MG63 (cell line): ENCODE data around the gene GPR162. TPM values are rescaled to one million over a fixed set of nuclear protein-coding genes. Genes with fewer than 3 reads are reported as not detected.
"Not testable (repeated sequence)": the region's sequence is repeated elsewhere in the genome, so short reads cannot be mapped to it uniquely, and the experiment has no call there.

Source experiments
- DNase-seq: peaks from one replicate; pipeline ENCODE4 v3.0.0-alpha.2; 2020
- H3K27me3 ChIP-seq: fragments of 250-450 bp; sonication (Bioruptor Pico); 2 replicates; pipeline ENCODE4 v1.5.1; 2020; ENCODE audit warnings: mild to moderate bottlenecking, moderate library complexity
- H3K36me3 ChIP-seq: fragments of 250-450 bp; sonication (Bioruptor Pico); 2 replicates; pipeline ENCODE4 v1.5.1; 2020; ENCODE audit warnings: mild to moderate bottlenecking, moderate library complexity
- H3K4me3 ChIP-seq: fragments of 250-450 bp; sonication (Bioruptor Pico); 2 replicates; pipeline ENCODE4 v1.5.1; 2020; ENCODE audit warnings: mild to moderate bottlenecking, moderate library complexity
- H3K9me3 ChIP-seq: fragments of 250-450 bp; sonication (Bioruptor Pico); 2 replicates; pipeline ENCODE4 v1.5.1; 2020; ENCODE audit warnings: mild to moderate bottlenecking, moderate library complexity
- total RNA-seq: library from RNA; depleted of rRNA; stranded (reverse); fragments of >200 nt; shearing (Covaris generic); gene quantifications from 2 replicates; pipeline ENCODE4 v1.2.3, GENCODE V29; 2014; ENCODE audit warnings: low replicate concordance

Gene GPR162
- total RNA-seq, 1 experiment from 2014 or later = not detected

GRCh38 chr12:6855322-6855721 lies 33.7 kb downstream of the GPR162 start:
- no peak for DNase-seq
- Histone ChIP-seq H3K4me3 (no peak overlapping the region), H3K9me3 (no peaks in the 10 kb centered on the region), H3K27me3 (no peaks in the 10 kb centered on the region), H3K36me3 (peaks cover 65% of the 10 kb centered on the region)

GRCh38 chr12:6858799-6859198 lies 37.2 kb downstream of the GPR162 start:
- no peak for DNase-seq
- Histone ChIP-seq H3K27me3 (no peaks in the 10 kb centered on the region), H3K9me3 (no peaks in the 10 kb centered on the region), H3K4me3 (no peak overlapping the region), H3K36me3 (peaks cover 83% of the 10 kb centered on the region)

GRCh38 chr12:6860116-6860515 lies 38.5 kb downstream of the GPR162 start:
- no peaks in the 10 kb centered on the region for H3K27me3 ChIP-seq
- H3K36me3 ChIP-seq = peaks cover 82% of the 10 kb centered on the region
- no peak for DNase-seq
- H3K4me3 ChIP-seq = no peak overlapping the region
- no peaks in the 10 kb centered on the region for H3K9me3 ChIP-seq

DNA sequence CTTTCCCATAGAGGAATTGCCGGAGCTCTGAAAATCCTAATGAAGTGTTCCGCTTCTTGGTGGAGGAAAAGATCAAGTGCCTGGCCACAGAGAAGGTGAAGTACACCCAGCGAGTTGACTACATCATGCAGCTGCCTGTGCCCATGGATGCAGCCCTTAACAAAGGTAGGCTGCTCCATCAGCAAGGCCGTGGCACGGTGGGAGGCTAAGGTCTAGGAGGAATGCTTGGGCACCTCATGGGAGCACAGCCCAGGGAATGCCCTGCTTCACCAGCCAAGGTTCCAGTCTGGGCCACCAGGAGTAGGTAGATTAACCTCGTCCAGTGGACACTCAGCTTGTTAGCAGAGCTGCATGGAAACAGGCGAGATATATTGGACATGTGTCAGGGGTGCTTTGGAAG lies 39.3 kb downstream of the GPR162 start:
- no peak for DNase-seq
- H3K4me3 ChIP-seq = no peak overlapping the region
- H3K36me3 ChIP-seq = peaks cover 82% of the 10 kb centered on the region
- no peaks in the 10 kb centered on the region for H3K9me3 ChIP-seq
- H3K27me3 ChIP-seq = no peaks in the 10 kb centered on the region

GRCh38 chr12:6861391-6861790 lies 39.8 kb downstream of the GPR162 start:
- Histone ChIP-seq H3K9me3 (no peaks in the 10 kb centered on the region), H3K36me3 (peaks cover 83% of the 10 kb centered on the region), H3K27me3 (no peaks in the 10 kb centered on the region), H3K4me3 (no peak overlapping the region)
- DNase-seq = no peak

DNA sequence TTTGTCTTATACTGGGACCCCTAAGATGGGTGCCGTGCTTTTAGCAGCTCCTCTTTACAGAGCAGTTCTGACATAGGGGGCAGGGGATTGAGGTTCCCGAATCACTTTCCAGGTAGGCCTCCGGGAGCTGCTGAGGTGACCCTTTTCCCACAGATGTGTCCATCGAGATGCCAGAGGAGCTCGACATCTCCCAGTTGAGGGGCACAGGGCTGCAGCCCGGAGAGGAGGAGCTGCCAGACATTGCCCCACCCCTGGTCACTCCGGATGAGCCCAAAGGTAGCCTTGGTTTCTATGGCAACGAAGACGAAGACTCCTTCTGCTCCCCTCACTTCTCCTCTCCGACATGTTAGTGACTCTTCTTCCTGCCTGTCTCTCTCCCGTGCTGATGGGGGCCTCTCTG lies 41.4 kb downstream of the GPR162 start:
- Histone ChIP-seq H3K9me3 (no peaks in the 10 kb centered on the region), H3K4me3 (no peak overlapping the region), H3K27me3 (no peaks in the 10 kb centered on the region), H3K36me3 (peaks cover 71% of the 10 kb centered on the region)
- no peak for DNase-seq

GRCh38 chr12:6863586-6864321 lies 42.1 kb downstream of the GPR162 start:
- DNase-seq = no peak
- Histone ChIP-seq H3K36me3 (peaks cover 73% of the 10 kb centered on the region), H3K9me3 (no peaks in the 10 kb centered on the region), H3K27me3 (no peaks in the 10 kb centered on the region), H3K4me3 (no peak overlapping the region)

DNA sequence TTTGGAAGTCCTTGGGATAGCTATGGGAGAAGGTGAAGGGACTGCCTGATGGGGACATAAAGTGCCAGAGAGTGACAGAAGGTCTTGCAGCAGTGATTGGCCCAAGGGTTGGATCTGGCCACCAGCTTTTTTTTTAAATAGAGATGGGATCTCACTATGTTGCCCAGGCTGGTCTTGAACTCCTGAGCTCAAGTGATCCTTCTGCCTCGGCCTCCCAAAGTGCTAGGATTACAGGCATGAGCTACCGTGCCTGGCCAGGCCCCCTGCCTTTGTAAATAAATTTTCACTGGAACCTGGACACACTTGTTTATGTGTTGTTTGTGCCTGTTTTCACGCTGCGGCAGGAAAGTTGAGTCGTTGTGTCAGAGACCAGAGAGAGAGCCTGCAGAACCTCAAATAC lies 43.7 kb downstream of the GPR162 start:
- DNase-seq, H3K27me3 ChIP-seq: not testable (repeated sequence)
- peaks cover 75% of the 10 kb centered on the region for H3K36me3 ChIP-seq

DNA sequence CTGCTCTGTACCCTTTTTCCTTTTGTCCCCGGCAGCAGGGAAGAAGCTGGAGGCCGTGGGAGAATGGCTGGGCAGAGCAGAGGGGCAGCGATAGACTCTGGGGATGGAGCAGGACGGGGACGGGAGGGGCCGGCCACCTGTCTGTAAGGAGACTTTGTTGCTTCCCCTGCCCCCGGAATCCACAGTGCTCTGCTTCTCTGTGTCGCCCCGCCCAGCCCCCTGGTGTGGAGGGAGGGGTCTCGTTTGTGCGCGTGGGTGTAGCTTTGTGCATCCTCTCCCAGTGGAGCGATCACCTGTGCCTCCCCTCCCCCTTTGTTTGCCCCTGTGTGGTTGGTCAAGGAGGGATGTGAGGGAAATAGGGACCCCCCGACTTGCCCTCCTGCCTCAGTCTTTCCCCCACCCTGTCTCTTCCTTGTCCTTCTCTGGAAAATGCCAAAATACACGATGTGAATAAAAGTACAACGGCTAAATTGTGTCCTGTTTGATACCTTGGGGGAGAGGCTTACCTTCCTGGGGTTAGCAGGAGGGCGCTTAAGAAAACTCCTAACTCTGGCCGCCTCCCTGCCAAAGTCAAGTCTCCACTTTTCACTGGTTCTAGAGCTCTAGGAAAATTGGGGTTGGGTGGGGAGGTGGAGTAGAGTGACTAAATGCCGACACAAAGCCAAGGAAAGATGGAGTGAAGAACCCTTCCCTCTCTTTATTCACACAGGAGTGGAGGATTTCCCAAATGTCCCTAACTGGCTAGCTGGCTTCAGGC lies 44.7 kb downstream of the GPR162 start:
- Histone ChIP-seq H3K9me3 (no peaks in the 10 kb centered on the region), H3K36me3 (peaks cover 74% of the 10 kb centered on the region), H3K27me3 (no peaks in the 10 kb centered on the region), H3K4me3 (peak overlapping the region; percentile 94)
- DNase-seq = no peak

More for the DNA sequence above, 43.7 kb downstream of the GPR162 start:
- H3K9me3 ChIP-seq, H3K4me3 ChIP-seq: not testable (repeated sequence)

DNA sequence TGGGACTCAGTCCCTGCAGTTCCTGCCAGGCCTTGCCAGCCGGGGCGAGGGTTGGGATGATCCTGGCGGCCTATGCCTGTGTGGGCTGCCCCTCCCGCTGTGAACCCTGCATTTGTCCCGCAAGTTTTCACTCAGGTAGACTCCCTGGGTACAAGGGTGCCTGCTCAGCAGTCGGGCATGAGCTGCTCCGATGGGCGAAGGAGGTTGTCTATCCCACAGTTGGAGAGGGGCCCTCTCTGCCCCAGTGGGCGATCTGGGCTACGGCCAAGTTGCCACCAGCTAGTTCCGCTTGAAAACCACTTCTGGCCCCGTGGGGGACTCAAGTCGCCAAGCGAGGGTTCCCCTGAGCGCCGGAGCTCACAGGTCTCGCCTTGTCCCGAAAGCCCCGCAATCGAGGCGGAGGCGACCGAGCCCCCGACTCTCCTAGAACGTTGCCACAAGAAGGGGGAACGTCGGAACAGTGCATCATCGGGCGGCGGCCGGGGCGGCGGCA lies 45.3 kb downstream of the GPR162 start:
- H3K27me3 ChIP-seq = no peaks in the 10 kb centered on the region
- no peaks in the 10 kb centered on the region for H3K9me3 ChIP-seq
- peaks cover 76% of the 10 kb centered on the region for H3K36me3 ChIP-seq
- H3K4me3 ChIP-seq = peak overlapping the region; percentile 94
- peak; percentile 53 for DNase-seq

- Histone ChIP-seq H3K4me3 (peak within 1 kb of the TSS; percentile 94), H3K36me3 (peaks cover 75% of the 10 kb centered on the region), H3K9me3 (no peaks in the 10 kb centered on the region), H3K27me3 (no peaks in the 10 kb centered on the region)
- DNase-seq = peak; percentile 78
Measured at GRCh38 chr12:6867413-6868210, 46.0 kb downstream of the GPR162 start, which contains the start of gene TPI1. TPI1 (plus strand) TSS chr12:6867531; CDS start chr12:6867567, 36 bp downstream.

- H3K4me3 ChIP-seq = peak overlapping the region; percentile 94
- peaks cover 67% of the 10 kb centered on the region for H3K36me3 ChIP-seq
- H3K27me3 ChIP-seq = no peaks in the 10 kb centered on the region
- no peak for DNase-seq
- H3K9me3 ChIP-seq = no peaks in the 10 kb centered on the region
Measured at GRCh38 chr12:6868211-6869048, 46.8 kb downstream of the GPR162 start.

- DNase-seq = peak; percentile 60
- Histone ChIP-seq H3K9me3 (no peaks in the 10 kb centered on the region), H3K36me3 (peaks cover 61% of the 10 kb centered on the region), H3K4me3 (peak overlapping the region; percentile 94), H3K27me3 (no peaks in the 10 kb centered on the region)
Measured at GRCh38 chr12:6869049-6870021, 47.7 kb downstream of the GPR162 start.

DNA sequence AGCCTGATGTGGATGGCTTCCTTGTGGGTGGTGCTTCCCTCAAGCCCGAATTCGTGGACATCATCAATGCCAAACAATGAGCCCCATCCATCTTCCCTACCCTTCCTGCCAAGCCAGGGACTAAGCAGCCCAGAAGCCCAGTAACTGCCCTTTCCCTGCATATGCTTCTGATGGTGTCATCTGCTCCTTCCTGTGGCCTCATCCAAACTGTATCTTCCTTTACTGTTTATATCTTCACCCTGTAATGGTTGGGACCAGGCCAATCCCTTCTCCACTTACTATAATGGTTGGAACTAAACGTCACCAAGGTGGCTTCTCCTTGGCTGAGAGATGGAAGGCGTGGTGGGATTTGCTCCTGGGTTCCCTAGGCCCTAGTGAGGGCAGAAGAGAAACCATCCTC lies 48.7 kb downstream of the GPR162 start:
- peaks cover 55% of the 10 kb centered on the region for H3K36me3 ChIP-seq
- peak; percentile 28 for DNase-seq
- H3K4me3 ChIP-seq, H3K27me3 ChIP-seq, H3K9me3 ChIP-seq: not testable (repeated sequence)
